Measurements from ENCODE around the gene CGNL1. TPM values are rescaled to one million over a fixed set of nuclear protein-coding genes. Genes with fewer than 3 reads are reported as not detected.

The CGNL1 gene
- total and polyA plus RNA-seq, 8 donors, result 0.29 to 36.2 (median 19.5) TPM

- Histone ChIP-seq H3K27me3 (no peaks in the 10 kb centered on the region), H3K27ac (no peak overlapping the region), H3K36me3 (no peaks in the 10 kb centered on the region), H3K4me1 (peaks cover 0 to 36% (median 7%) of the 10 kb centered on the region in 4 donors), H3K4me3 (no peak overlapping the region), H3K9me3 (no peaks in the 10 kb centered on the region)
- DNase-seq, result peak in 1 of 2 donors; percentile 40
- TF ChIP-seq POLR2AphosphoS5 (IDR thresholded peaks at IDR 0.05) (no peak), POLR2A (IDR thresholded peaks at IDR 0.05) (no peak), EP300 (IDR thresholded peaks at IDR 0.05) (no peak)
- TF ChIP-seq, protein P1, sequence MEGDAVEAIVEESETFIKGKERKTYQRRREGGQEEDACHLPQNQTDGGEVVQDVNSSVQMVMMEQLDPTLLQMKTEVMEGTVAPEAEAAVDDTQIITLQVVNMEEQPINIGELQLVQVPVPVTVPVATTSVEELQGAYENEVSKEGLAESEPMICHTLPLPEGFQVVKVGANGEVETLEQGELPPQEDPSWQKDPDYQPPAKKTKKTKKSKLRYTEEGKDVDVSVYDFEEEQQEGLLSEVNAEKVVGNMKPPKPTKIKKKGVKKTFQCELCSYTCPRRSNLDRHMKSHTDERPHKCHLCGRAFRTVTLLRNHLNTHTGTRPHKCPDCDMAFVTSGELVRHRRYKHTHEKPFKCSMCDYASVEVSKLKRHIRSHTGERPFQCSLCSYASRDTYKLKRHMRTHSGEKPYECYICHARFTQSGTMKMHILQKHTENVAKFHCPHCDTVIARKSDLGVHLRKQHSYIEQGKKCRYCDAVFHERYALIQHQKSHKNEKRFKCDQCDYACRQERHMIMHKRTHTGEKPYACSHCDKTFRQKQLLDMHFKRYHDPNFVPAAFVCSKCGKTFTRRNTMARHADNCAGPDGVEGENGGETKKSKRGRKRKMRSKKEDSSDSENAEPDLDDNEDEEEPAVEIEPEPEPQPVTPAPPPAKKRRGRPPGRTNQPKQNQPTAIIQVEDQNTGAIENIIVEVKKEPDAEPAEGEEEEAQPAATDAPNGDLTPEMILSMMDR (IDR thresholded peaks at IDR 0.05), result no peak
- intact Hi-C loops (cut with DNase I; ENCODE audit: low total_unique reads), result no loop called here
- 46 to 66% (median 60%) methylated on average over 6 of the region's 6 CpGs for WGBS, 5 donors
Observed at GRCh38 chr15:57395292-57395691, 19.0 kb downstream of the CGNL1 start.

DNA sequence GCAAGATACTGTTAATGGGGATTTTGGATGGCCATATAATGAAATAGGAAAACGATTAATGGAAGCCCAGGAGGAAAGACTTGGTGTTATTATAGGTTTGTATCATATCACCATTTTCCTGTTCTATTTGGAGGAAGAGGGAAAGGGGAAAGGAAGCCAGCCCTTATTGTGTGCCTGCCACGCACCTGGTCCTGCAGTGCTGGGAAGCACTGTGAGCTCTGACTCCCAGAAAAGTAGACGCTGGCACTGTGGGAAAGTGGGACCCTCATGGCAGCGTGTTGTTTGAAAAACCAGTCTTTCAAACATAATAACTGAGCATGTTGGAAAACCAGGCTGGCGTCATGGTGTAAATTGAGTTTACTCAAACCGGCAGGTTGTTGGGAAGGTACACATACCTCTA is 22.0 kb downstream of the CGNL1 start:
- TF ChIP-seq EP300 (IDR thresholded peaks at IDR 0.05) (no peak), POLR2A (IDR thresholded peaks at IDR 0.05) (no peak), POLR2AphosphoS5 (IDR thresholded peaks at IDR 0.05) (no peak)
- TF ChIP-seq, protein P1 (IDR thresholded peaks at IDR 0.05), result no peak
- DNase-seq, result no peak
- Histone ChIP-seq H3K4me3 (no peak overlapping the region), H3K27ac (no peak overlapping the region), H3K9me3 (no peaks in the 10 kb centered on the region), H3K27me3 (no peaks in the 10 kb centered on the region), H3K4me1 (peaks cover 0 to 27% (median 8%) of the 10 kb centered on the region in 4 donors), H3K36me3 (no peaks in the 10 kb centered on the region)
- 29 to 58% (median 54%) methylated on average over 6 of the region's 6 CpGs for WGBS, 5 donors
- intact Hi-C loops (cut with DNase I; ENCODE audit: low total_unique reads), result no loop called here

DNA sequence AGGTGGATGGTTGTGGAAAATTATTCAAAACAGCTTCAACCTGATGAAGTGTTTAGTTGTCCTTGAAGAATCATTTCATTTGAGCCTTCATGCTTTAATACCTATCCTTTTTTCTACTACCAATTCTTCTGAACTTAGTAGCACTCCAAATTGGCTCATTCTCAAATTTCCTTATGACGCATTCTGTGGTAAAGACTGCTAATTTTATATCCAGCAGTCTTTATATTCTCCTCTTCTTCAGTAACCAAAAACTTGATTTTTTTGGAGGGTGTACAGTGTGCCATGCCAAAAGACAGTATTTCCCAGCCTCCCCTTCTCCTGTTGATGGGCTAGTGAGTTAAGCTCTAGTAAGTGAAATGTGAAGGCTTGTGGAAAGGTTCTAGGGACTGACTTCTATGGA is 25.2 kb downstream of the CGNL1 start:
- Histone ChIP-seq H3K27ac (no peak overlapping the region), H3K36me3 (no peaks in the 10 kb centered on the region), H3K4me1 (peaks cover 0 to 22% (median 7%) of the 10 kb centered on the region in 4 donors), H3K4me3 (no peak overlapping the region), H3K9me3 (no peaks in the 10 kb centered on the region), H3K27me3 (no peaks in the 10 kb centered on the region)
- no peak for TF ChIP-seq POLR2A (IDR thresholded peaks at IDR 0.05)
- TF ChIP-seq, protein P1 (IDR thresholded peaks at IDR 0.05), result no peak
- TF ChIP-seq EP300 (IDR thresholded peaks at IDR 0.05), result no peak
- no peak for TF ChIP-seq POLR2AphosphoS5 (IDR thresholded peaks at IDR 0.05)
- intact Hi-C loops (cut with DNase I; ENCODE audit: low total_unique reads), result no loop called here
- no peak for DNase-seq
- 90 to 100% (median 97%) methylated on average over 1 of the region's 1 CpG for WGBS, 5 donors

DNA sequence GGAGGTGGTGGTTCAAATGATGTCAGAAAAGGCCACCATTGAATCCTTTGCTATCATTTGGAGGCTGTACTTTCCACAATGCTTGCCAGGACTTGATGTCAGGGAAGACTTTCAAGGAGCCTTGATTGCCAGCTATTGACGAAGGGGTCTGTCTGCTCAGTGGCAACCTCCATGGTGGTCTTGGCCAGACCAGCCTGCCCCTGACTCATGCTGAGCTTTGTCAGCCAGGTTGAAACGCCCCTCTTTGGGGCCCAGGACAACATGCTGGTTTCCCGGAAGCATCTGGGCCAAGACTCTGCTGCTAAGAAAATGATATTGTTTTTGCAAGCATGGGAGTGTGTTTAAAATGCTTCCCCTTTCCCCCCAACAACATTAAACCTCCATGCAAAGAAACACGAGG is 26.7 kb downstream of the CGNL1 start:
- peak in 1 of 2 donors; percentile 51 for DNase-seq
- Histone ChIP-seq H3K4me1 (peaks cover 0 to 22% (median 7%) of the 10 kb centered on the region in 4 donors), H3K27me3 (no peaks in the 10 kb centered on the region), H3K27ac (no peak overlapping the region), H3K4me3 (no peak overlapping the region), H3K9me3 (no peaks in the 10 kb centered on the region), H3K36me3 (no peaks in the 10 kb centered on the region)
- TF ChIP-seq EP300 (IDR thresholded peaks at IDR 0.05), result no peak
- no peak for TF ChIP-seq POLR2AphosphoS5 (IDR thresholded peaks at IDR 0.05)
- no peak for TF ChIP-seq POLR2A (IDR thresholded peaks at IDR 0.05)
- TF ChIP-seq, protein P1 (IDR thresholded peaks at IDR 0.05), result no peak
- 43 to 54% (median 48%) methylated on average over 4 of the region's 4 CpGs for WGBS, 5 donors
- intact Hi-C loops (cut with DNase I; ENCODE audit: low total_unique reads), result no loop called here
